Dermis microvascular lymphatic vessel endothelial cell (primary cell): ENCODE results near the gene AMACR. TPM values are rescaled to one million over a fixed set of nuclear protein-coding genes. Genes with fewer than 3 reads are reported as not detected.

ENCODE experiments used
- total RNA-seq: library from RNA; depleted of rRNA; stranded (reverse); fragments of >200 nt; gene quantifications from 2 replicates; pipeline ENCODE4 v1.2.1, GENCODE V29; 2014

The AMACR gene
- total RNA-seq, 1 donor from 2014 or later, result 6.9 TPM

Other genes with a start within 250 kb of the AMACR start
- gene ADAMTS12, start 116.1 kb downstream of the AMACR start, total RNA-seq, result 1.2 and 5.2 TPM in 2 replicates
- gene RXFP3, start 71.7 kb downstream of the AMACR start, total RNA-seq, result not detected in 2 replicates
- gene SLC45A2, start 23.4 kb downstream of the AMACR start, total RNA-seq, result under 0.01 TPM in 1 of 2 replicates, not detected in the other
- gene C1QTNF3, start 35.2 kb upstream of the AMACR start, total RNA-seq, result 0.64 and 1.1 TPM in 2 replicates